HCT116 (cell line): ENCODE data around the gene BSND. TPM values are rescaled to one million over a fixed set of nuclear protein-coding genes. Genes with fewer than 3 reads are reported as not detected.

Source experiments
- ATAC-seq: fragments of 200-7000 bp; cut with Tn5 transposase; 2 replicates; pipeline ENCODE4 v1.9.1; 2020; ENCODE audit warnings: mild to moderate bottlenecking, moderate library complexity
- BruUV-seq: library from RNA; stranded (reverse); fragments of 400-500 nt; replicated peaks from 2 replicates; lab custom pipeline; 2021; lab: Mats Ljungman, UMichigan
- CTCF ChIA-PET: fragments of 300-600 bp; sonication (Branson Sonifier 250); formaldehyde crosslinking; loops from one replicate; lab custom pipeline; 2021; ENCODE audit warnings: antibody characterized with exemption; lab: Charles Lee
- POLR2A ChIA-PET: fragments of 300-600, 350-600 bp; sonication (Branson Sonifier 250); formaldehyde crosslinking; loops from one replicate; lab custom pipeline; 2021; ENCODE audit warnings: antibody characterized with exemption; lab: Charles Lee
- RAD21 ChIA-PET, 2 experiments: fragments of 300-600 bp; sonication (Branson Sonifier 250); formaldehyde crosslinking; loops; one replicate each; lab custom pipeline; 2023; ENCODE audit warnings: low total read pairs in 2 of 2; ENCODE audit not compliant: uncharacterized antibody in 2 of 2, unreplicated experiment in 2 of 2, low non-redundant PET in 1 of 2; lab: Charles Lee
- DNase-seq: peaks from one replicate; pipeline ENCODE4 v3.0.0-alpha.2; 2010; ENCODE audit warnings: low read depth, low spot score
- H2AFZ ChIP-seq: fragments of 200-600 bp; shearing (Covaris generic), sonication (generic); 2 replicates; pipeline ENCODE4 v1.6.1; 2017; ENCODE audit warnings: low read depth, mixed run types, mixed read lengths, antibody characterized with exemption, low read length; ENCODE audit not compliant: poor library complexity, severe bottlenecking
- H3K27ac ChIP-seq: 2 replicates; pipeline ENCODE4 v1.5.1; 2012; ENCODE audit warnings: low read depth, low read length
- H3K27me3 ChIP-seq: fragments of 200-600 bp; sonication (generic); 2 replicates; pipeline ENCODE4 v1.6.1; 2016; ENCODE audit warnings: mixed run types, low read length, mixed read lengths; ENCODE audit not compliant: insufficient read depth
- H3K36me3 ChIP-seq, 2 experiments: fragments of 200-500 bp in 1 of 2; fragments of 200-600 bp in 1 of 2; sonication (Bioruptor generic) in 1 of 2; sonication (generic) in 1 of 2; 2 replicates each; pipeline versions ENCODE4 v1.5.1 to v1.6.1; 2014 to 2016; ENCODE audit warnings: low read length in 2 of 2, inconsistent platforms in 1 of 2, mixed read lengths in 1 of 2, mixed run types in 1 of 2; ENCODE audit not compliant: insufficient read depth in 2 of 2, control insufficient read depth in 1 of 2
- H3K4me1 ChIP-seq, 2 experiments: fragments of 200-600 bp in 1 of 2; sonication (generic) in 1 of 2; 2 replicates each; pipeline versions ENCODE4 v1.5.1 to v1.6.1; 2012 to 2017; ENCODE audit warnings: low read length in 2 of 2, inconsistent platforms in 1 of 2, mild to moderate bottlenecking in 1 of 2, mixed read lengths in 1 of 2, mixed run types in 1 of 2, moderate library complexity in 1 of 2; ENCODE audit not compliant: insufficient read depth in 2 of 2, control insufficient read depth in 1 of 2
- H3K4me2 ChIP-seq: fragments of 200-600 bp; sonication (generic); 2 replicates; pipeline ENCODE4 v1.6.1; 2017; ENCODE audit warnings: mixed run types, low read length, mixed read lengths
- H3K4me3 ChIP-seq, 2 experiments: fragments of 200-600 bp in 1 of 2; sonication (generic) in 1 of 2; replicated peaks in 1 of 2; 2 replicates each; pipeline ENCODE4 v1.5.1; 2011 to 2016; ENCODE audit warnings: low read length in 2 of 2, control low read depth in 1 of 2, low read depth in 1 of 2, mild to moderate bottlenecking in 1 of 2, mixed read lengths in 1 of 2, mixed run types in 1 of 2
- H3K79me2 ChIP-seq: fragments of 200-600 bp; sonication (generic); 2 replicates; pipeline ENCODE4 v1.6.1; 2017; ENCODE audit warnings: mild to moderate bottlenecking, mixed run types, low read length, moderate library complexity, mixed read lengths; ENCODE audit not compliant: insufficient read depth
- H3K9ac ChIP-seq: fragments of 200-600 bp; sonication (generic); 2 replicates; pipeline ENCODE4 v1.6.1; 2016; ENCODE audit warnings: low read length, mixed read lengths
- H3K9me2 ChIP-seq: fragments of 200-600 bp; sonication (generic), shearing (Covaris generic); 2 replicates; pipeline ENCODE4 v1.6.1; 2017; ENCODE audit warnings: mixed run types, mild to moderate bottlenecking, moderate library complexity; ENCODE audit not compliant: insufficient read depth
- H3K9me3 ChIP-seq, 2 experiments: fragments of 200-500 bp in 1 of 2; fragments of 200-600 bp in 1 of 2; sonication (Bioruptor generic) in 1 of 2; sonication (generic) in 1 of 2; 2 replicates each; pipeline ENCODE4 v1.6.1; 2014 to 2017; ENCODE audit warnings: low read length in 2 of 2, mixed read lengths in 2 of 2, inconsistent platforms in 1 of 2, low read depth in 1 of 2, mild to moderate bottlenecking in 1 of 2, mixed run types in 1 of 2, moderate library complexity in 1 of 2; ENCODE audit not compliant: control insufficient read depth in 1 of 2, insufficient read depth in 1 of 2
- H4K20me1 ChIP-seq: fragments of 200-600 bp; sonication (generic), shearing (Covaris generic); 2 replicates; pipeline ENCODE4 v1.6.1; 2017; ENCODE audit warnings: mixed run types, mild to moderate bottlenecking, moderate library complexity; ENCODE audit not compliant: insufficient read depth
- ATF3 ChIP-seq: IDR thresholded peaks from 2 replicates; pipeline ENCODE4 v1.6.1; 2012
- CEBPB ChIP-seq: IDR thresholded peaks from 2 replicates; pipeline ENCODE4 v1.6.1; 2012; ENCODE audit warnings: low read depth
- EGR1 ChIP-seq: IDR thresholded peaks from 2 replicates; pipeline ENCODE4 v1.6.1; 2012; ENCODE audit warnings: low read depth
- EZH2 ChIP-seq: fragments of 200-600 bp; sonication (generic); IDR thresholded peaks from 2 replicates; pipeline ENCODE4 v1.6.1; 2017; ENCODE audit warnings: antibody characterized with exemption, mixed run types
- POLR2A ChIP-seq: IDR thresholded peaks from 2 replicates; pipeline ENCODE4 v1.7.0; 2011; ENCODE audit warnings: borderline replicate concordance; ENCODE audit not compliant: insufficient read depth, insufficient read length; ENCODE audit errors: extremely low read depth
- RAD21 ChIP-seq: IDR thresholded peaks from 2 replicates; pipeline ENCODE4 v1.6.1; 2012; ENCODE audit warnings: low read depth, mild to moderate bottlenecking
- TCF7L2 ChIP-seq: IDR thresholded peaks from 2 replicates; pipeline ENCODE4 v1.7.0; 2011; ENCODE audit warnings: borderline replicate concordance, inconsistent platforms; ENCODE audit not compliant: insufficient read depth, insufficient read length; ENCODE audit errors: extremely low read depth
- intact Hi-C: fragments of 100-400 bp; cut with micrococcal nuclease; formaldehyde crosslinking; loops from 2 replicates; pipeline ENCODE4 v1.10.0; 2022
- total RNA-seq: library from RNA; stranded (reverse); gene quantifications from one replicate; pipeline ENCODE4 v1.2.1, GENCODE V29; 2021; ENCODE audit not compliant: unreplicated experiment

BSND gene
- total RNA-seq, 1 experiment from 2014 or later = not detected

- TF ChIP-seq TCF7L2 (no peak), EGR1 (no peak)
These were observed 6.8 kb downstream of the BSND start (continued) for GRCh38 chr1:55005351-55006140.

- TF ChIP-seq POLR2A (no peak), CEBPB (no peak), EZH2 (no peak), ATF3 (no peak), RAD21 (no peak)
- RAD21 ChIA-PET = interaction anchor here in 1 of 2 experiments (1.0 kb wide), 1 partner anchor 62 kb away, joined by 3 read pairs; no protein-coding TSS in a partner anchor
- H3K4me2 ChIP-seq = no peak overlapping the region
- no peaks in the 10 kb centered on the region for H3K9me3 ChIP-seq
- CTCF ChIA-PET = interaction anchor here (1.2 kb wide), 1 partner anchor 15 kb away, joined by 6 read pairs; no protein-coding TSS in a partner anchor
- no peaks in the 10 kb centered on the region for H3K9me2 ChIP-seq
- DNase-seq (no peak), ATAC-seq (no peak)
- H3K79me2 ChIP-seq = no peaks in the 10 kb centered on the region
- intact Hi-C loops = no loop called here
- no peaks in the 10 kb centered on the region for H4K20me1 ChIP-seq
- peaks cover 0 to 6% of the 10 kb centered on the region in 2 experiments; a peak in 1 of 4 replicates for H3K4me1 ChIP-seq
- no TSS peak for BruUV-seq
- no peak overlapping the region for H3K4me3 ChIP-seq
- no peaks in the 10 kb centered on the region for H3K36me3 ChIP-seq
- no peak overlapping the region for H3K27ac ChIP-seq
- H2AFZ ChIP-seq = no peak overlapping the region
- H3K9ac ChIP-seq = no peak overlapping the region
- POLR2A ChIA-PET = no interaction called here
- H3K27me3 ChIP-seq = no peaks in the 10 kb centered on the region
These were observed 8.2 kb downstream of the BSND start for GRCh38 chr1:55006931-55007330.
